Keratinocyte (primary cell): ENCODE results near the gene ICAM2. TPM values are rescaled to one million over a fixed set of nuclear protein-coding genes. Genes with fewer than 3 reads are reported as not detected.

Source experiments
- DNase-seq: peaks from one replicate; pipeline ENCODE4 v3.0.0-alpha.2; 2011; ENCODE audit warnings: low read depth, missing footprints, low spot score
- FAIRE-seq: peaks from 2 replicates; lab custom pipeline; 2011; peaks lifted over from hg19 to GRCh38; lab: Jason Lieb, UNC
- H2AFZ ChIP-seq: 2 replicates; pipeline ENCODE4 v1.6.0; 2012; ENCODE audit warnings: low read length, control low read depth, inconsistent platforms; ENCODE audit not compliant: control insufficient read depth
- H3K27ac ChIP-seq: 2 replicates; pipeline ENCODE4 v1.5.1; 2011; ENCODE audit warnings: low read length; ENCODE audit not compliant: control insufficient read depth, insufficient read depth
- H3K27me3 ChIP-seq: 3 replicates; pipeline ENCODE4 v1.6.0; 2011; ENCODE audit warnings: low read length; ENCODE audit not compliant: control insufficient read depth, insufficient read depth; ENCODE audit errors: extremely low read depth
- H3K36me3 ChIP-seq, 2 experiments: 2 replicates in 1 of 2; 3 replicates in 1 of 2; pipeline ENCODE4 v1.5.1; 2011; ENCODE audit warnings: low read length in 2 of 2, mild to moderate bottlenecking in 1 of 2; ENCODE audit not compliant: control insufficient read depth in 2 of 2, insufficient read depth in 2 of 2; ENCODE audit errors: extremely low read depth in 1 of 2
- H3K4me1 ChIP-seq: 3 replicates; pipeline ENCODE4 v1.5.1; 2011; ENCODE audit warnings: low read length; ENCODE audit not compliant: control insufficient read depth, insufficient read depth; ENCODE audit errors: extremely low read depth
- H3K4me2 ChIP-seq: 3 replicates; pipeline ENCODE4 v1.6.0; 2011; ENCODE audit warnings: low read depth, low read length; ENCODE audit not compliant: control insufficient read depth, insufficient read depth; ENCODE audit errors: extremely low read depth
- H3K4me3 ChIP-seq, 3 experiments: fragments of 200-600 bp in 1 of 3; sonication (generic) in 1 of 3; 2 replicates in 2 of 3; 3 replicates in 1 of 3; pipeline ENCODE4 v1.5.1; 2011 to 2016; ENCODE audit warnings: low read length in 3 of 3, mild to moderate bottlenecking in 3 of 3, control low read depth in 2 of 3, inconsistent platforms in 1 of 3, low read depth in 1 of 3, mixed read lengths in 1 of 3, mixed run types in 1 of 3, moderate library complexity in 1 of 3; ENCODE audit not compliant: control insufficient read depth in 2 of 3, insufficient read depth in 2 of 3; ENCODE audit errors: extremely low read depth in 1 of 3
- H3K79me2 ChIP-seq: 2 replicates; pipeline ENCODE4 v1.6.0; 2012; ENCODE audit warnings: low read length; ENCODE audit not compliant: control insufficient read depth, insufficient read depth
- H3K9ac ChIP-seq: 3 replicates; pipeline ENCODE4 v1.6.0; 2011; ENCODE audit warnings: low read length; ENCODE audit not compliant: control insufficient read depth, insufficient read depth; ENCODE audit errors: extremely low read depth
- H3K9me1 ChIP-seq: 3 replicates; pipeline ENCODE4 v1.6.0; 2011; ENCODE audit warnings: low read length; ENCODE audit not compliant: control insufficient read depth, insufficient read depth; ENCODE audit errors: extremely low read depth
- H3K9me3 ChIP-seq: 2 replicates; pipeline ENCODE4 v1.5.1; 2012; ENCODE audit warnings: low read depth, low read length; ENCODE audit not compliant: control insufficient read depth
- H4K20me1 ChIP-seq: 3 replicates; pipeline ENCODE4 v1.6.0; 2011; ENCODE audit warnings: low read length; ENCODE audit not compliant: control insufficient read depth, insufficient read depth; ENCODE audit errors: extremely low read depth
- CTCF ChIP-seq, 3 experiments: IDR thresholded peaks in 1 of 3; conservative IDR thresholded peaks in 1 of 3; optimal IDR thresholded peaks in 1 of 3; 2 replicates in 2 of 3; 3 replicates in 1 of 3; pipeline versions ENCODE3 to v1.5.1; 2011; ENCODE audit warnings: low read length in 3 of 3, mild to moderate bottlenecking in 3 of 3, moderate library complexity in 2 of 3, control low read depth in 1 of 3, inconsistent platforms in 1 of 3; ENCODE audit not compliant: insufficient read depth in 2 of 3; ENCODE audit errors: extremely low read depth in 1 of 3
- EZH2 ChIP-seq: IDR thresholded peaks from one replicate; pipeline ENCODE4 v1.6.1; 2012; ENCODE audit warnings: inconsistent platforms, mild to moderate bottlenecking, low read length, moderate library complexity
- dilution Hi-C: fragments of 300-500 bp; cut with MboI; formaldehyde crosslinking; loops from one replicate; pipeline ENCODE4 v1.7.0; 2020; ENCODE audit warnings: low sequenced_read_pairs; ENCODE audit not compliant: extremely low pct_ligation_motif_present
- polyA plus RNA-seq, 5 experiments: library from polyadenylated mRNA; depleted of rRNA in 3 of 5; stranded (reverse) in 3 of 5; stranded (forward) in 1 of 5; unstranded in 1 of 5; fragments of >200 nt; gene quantifications; 1 replicate in 1 of 5; 2 replicates in 3 of 5; 3 replicates in 1 of 5; pipeline versions ENCODE4 v1.2.1 to v1.2.3, GENCODE V29; 2011 to 2012; ENCODE audit warnings: missing spikeins in 2 of 5, low read depth in 1 of 5, low replicate concordance in 1 of 5

The ICAM2 gene
- polyA plus RNA-seq, 1 donor (not counting 4 experiments of a cell fraction or from before 2014, with no cell fraction given), result 0.09 TPM

DNA sequence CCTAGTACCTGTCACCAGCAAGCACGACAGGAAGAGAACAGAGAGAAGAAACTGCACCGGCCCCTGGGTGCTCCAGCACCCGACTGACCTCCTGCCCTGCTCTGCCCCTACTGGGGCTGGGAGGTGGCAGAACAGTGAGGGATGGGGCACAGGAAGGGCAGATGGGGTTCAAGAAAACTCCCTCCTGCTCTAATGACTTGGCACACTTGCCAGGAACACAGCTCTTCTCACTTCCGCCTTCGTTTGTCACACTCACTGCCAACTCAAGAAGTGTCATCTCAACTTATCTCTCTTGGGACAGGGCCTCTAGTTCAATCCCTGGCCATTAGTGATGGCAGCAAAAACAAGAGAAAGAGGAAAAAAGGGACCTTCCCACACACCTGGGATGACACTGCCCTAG is 42.7 kb upstream of the ICAM2 start:
- no peaks in the 10 kb centered on the region for H3K79me2 ChIP-seq
- H3K27me3 ChIP-seq, result no peaks in the 10 kb centered on the region
- H3K27ac ChIP-seq, result no peak overlapping the region
- no peak overlapping the region for H3K4me3 ChIP-seq
- dilution Hi-C loops, result no loop called here
- no peaks in the 10 kb centered on the region for H4K20me1 ChIP-seq
- no peak for DNase-seq
- FAIRE-seq, result no peak
- H3K36me3 ChIP-seq, result peaks cover 12 to 46% of the 10 kb centered on the region in 2 experiments
- H3K9ac ChIP-seq, result no peak overlapping the region
- no peaks in the 10 kb centered on the region for H3K9me3 ChIP-seq
- peaks cover 2% of the 10 kb centered on the region for H3K9me1 ChIP-seq
- TF ChIP-seq EZH2 (no peak), CTCF (optimal IDR thresholded peaks at IDR 0.05 in 1 of 3, IDR thresholded peaks at IDR 0.05 in 1 of 3, conservative IDR thresholded peaks at IDR 0.05 in 1 of 3; ENCODE audit: extremely low read depth in 1 of 3, insufficient read depth in 2 of 3, low read length in 3 of 3) (no peak)
- H2AFZ ChIP-seq, result no peak overlapping the region
- peaks cover 11% of the 10 kb centered on the region for H3K4me1 ChIP-seq
- H3K4me2 ChIP-seq, result no peak overlapping the region

- Histone ChIP-seq H3K9me3 (no peaks in the 10 kb centered on the region), H3K4me1 (peaks cover 11% of the 10 kb centered on the region), H3K27ac (no peak overlapping the region), H3K36me3 (peaks cover 19 to 48% of the 10 kb centered on the region in 2 experiments), H3K9me1 (peaks cover 2% of the 10 kb centered on the region), H3K4me3 (no peak overlapping the region), H3K79me2 (no peaks in the 10 kb centered on the region), H4K20me1 (no peaks in the 10 kb centered on the region), H3K4me2 (no peak overlapping the region), H2AFZ (no peak overlapping the region), H3K9ac (no peak overlapping the region), H3K27me3 (no peaks in the 10 kb centered on the region)
- FAIRE-seq, result peak; percentile 55
- DNase-seq, result no peak
- dilution Hi-C loops, result no loop called here
- TF ChIP-seq CTCF (optimal IDR thresholded peaks at IDR 0.05 in 1 of 3, IDR thresholded peaks at IDR 0.05 in 1 of 3, conservative IDR thresholded peaks at IDR 0.05 in 1 of 3; ENCODE audit: extremely low read depth in 1 of 3, insufficient read depth in 2 of 3, low read length in 3 of 3), result no peak
- no peak for TF ChIP-seq EZH2
These were observed 40.9 kb upstream of the ICAM2 start for GRCh38 chr17:64061178-64061898.
